HG02870 (cell line): ENCODE data around the gene CAMK2D.
A peak's percentile ranks its signal among the peaks of the same experiment; 100 is the strongest.

Experiments used
- ATAC-seq: cut with Tn5 transposase; IDR thresholded peaks from one replicate; pipeline ENCODE4 v1.9.1; 2021; ENCODE audit warnings: mild to moderate bottlenecking, moderate library complexity; ENCODE audit not compliant: unreplicated experiment

The CAMK2D gene

DNA sequence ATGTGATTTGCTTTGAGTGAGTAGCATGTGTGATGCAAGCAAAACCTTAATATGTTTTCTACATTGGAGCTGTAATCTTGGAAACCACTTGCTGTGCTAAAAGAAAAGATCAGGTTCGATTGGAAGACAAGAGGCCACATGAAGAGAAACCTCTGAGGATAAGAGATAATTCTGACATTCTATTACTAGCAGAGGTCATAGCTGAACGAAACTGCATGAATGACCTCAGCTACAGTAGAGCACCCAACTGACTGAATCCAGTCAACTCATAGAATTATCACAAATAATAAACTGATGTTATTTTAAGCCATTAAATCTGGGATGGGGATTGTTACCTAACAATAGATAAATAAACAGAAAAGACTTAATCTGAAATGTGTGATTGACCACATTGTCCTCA is 147.1 kb downstream of the CAMK2D start:
- no peak for ATAC-seq

GRCh38 chr4:113613503-113613902 is 148.0 kb downstream of the CAMK2D start:
- ATAC-seq: no peak

DNA sequence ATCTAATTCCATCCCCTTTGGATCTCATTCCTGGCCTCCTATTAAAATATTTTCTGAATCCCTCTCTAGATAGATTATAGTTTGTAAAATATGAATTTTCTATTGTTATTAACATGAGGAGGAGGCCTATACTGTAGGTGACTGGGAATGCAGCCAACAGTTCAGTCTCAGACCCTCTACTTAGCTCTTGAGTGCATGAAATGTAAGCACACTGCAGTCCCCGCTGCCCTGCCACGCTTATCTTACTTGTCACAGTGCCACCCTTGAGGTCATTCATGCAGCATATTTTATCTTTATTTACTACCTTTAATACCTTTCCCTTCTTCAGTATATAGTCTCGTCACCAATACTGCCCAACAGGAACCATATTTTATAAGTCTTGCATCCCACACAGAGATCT is 151.0 kb downstream of the CAMK2D start:
- no peak for ATAC-seq

DNA sequence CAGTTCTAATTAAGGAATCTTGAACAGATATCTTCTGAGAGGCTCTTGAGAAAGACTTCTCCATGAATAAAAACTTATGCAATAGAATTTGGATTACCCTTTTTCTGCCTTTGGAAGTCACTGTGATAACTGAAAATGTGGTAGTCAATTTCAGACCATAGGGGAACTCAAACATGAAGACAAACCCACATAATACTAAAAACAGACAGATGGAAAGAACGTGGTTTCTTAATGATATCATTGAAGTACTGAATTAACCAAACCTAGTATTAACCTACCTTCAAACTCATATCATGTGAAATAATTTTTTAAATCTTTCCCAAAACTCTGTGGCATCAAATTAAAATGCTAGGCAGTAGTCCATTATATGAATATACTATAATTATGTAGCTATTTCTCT is 153.5 kb downstream of the CAMK2D start:
- peak; percentile 78 for ATAC-seq

DNA sequence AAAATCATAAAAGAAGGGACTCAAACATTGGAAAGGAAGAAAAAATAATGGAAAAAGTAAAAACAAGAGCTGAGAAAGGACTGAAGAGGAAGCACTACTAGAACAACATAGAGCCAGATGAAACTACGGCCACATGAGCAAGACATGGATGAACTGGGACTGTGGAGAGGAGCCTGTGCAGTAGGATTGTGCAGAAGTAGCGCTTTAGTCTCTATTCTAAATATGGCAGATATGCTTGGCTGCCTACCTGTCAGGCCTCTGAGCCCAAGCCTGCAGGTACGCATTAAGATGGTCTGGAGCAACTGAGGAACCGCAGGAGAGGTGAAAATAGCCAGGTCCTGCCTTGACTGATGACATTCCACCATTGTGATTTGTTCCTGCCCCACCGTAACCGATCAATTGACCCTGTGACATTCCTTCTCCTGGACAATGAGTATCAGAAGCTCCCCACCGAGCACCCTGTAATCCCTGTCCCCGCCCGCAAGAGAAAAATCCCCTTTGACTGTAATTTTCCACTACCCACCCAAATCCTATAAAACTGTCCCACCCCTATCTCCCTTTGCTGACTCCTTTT is 154.3 kb downstream of the CAMK2D start:
- ATAC-seq: no peak

GRCh38 chr4:113604955-113605354 is 156.6 kb downstream of the CAMK2D start:
- no peak for ATAC-seq

DNA sequence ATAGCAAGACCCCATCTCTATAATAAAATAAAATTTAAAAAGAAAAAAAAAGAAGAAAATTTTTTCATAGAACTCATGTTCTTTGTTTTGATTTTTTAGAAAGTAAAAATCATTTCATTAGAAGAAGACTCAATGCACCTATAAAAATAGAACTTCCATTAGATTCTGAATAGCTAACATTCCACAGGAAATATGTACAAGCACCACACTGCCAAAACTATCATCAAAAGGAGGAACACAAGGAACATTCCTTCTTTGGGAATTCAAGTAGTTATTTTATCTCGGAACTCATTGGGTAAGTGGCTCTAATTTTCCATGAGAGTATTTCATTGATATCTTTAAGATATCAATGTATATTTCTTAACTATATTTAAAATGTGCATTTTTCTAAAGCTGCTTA is 157.6 kb downstream of the CAMK2D start:
- no peak for ATAC-seq

DNA sequence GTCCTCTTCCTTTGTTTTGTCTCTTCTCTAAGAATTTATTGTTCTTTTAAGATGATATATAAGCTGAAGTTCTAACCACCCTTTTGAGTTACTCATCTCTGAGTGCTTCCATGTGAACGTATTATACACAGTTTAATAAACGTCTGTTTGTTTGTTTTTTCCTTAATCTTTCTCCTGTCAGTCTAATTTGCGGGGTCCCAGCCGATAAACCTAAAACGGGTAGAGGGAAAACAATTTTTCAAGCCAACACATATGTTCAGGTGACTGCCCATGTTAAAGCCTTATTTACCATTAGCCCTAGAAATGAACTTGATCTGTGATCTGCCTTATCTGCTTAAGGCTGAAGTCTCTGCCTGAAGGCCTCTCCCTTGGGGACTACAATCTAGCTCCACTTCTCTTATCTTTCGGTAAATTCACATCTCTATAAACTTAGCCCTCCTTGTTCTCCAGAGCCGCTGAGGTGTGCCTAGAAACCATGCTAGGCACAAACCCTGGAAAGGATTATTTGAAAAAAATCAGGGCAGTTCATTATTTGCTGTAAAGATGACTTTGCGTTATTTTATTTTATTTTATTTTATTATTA is 158.8 kb downstream of the CAMK2D start:
- ATAC-seq: no peak

DNA sequence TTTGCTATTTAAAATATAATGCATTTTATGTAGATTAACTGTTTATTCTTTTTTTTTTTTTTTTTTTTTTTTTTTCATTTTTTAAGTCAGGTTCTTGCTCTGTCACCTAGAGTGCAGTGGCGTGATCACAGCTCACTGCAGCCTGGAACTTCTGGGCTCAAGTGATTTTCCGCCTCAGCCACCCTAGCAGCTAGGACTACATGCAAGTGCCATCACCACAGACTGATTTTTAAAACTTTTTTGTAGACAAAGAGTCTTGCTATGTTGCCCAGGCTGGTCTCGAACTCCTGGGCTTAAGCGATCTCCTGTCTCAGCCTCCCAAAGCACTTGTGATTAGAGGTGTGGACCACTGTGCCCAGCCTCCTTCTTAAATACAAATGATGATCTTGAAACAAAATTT is 159.9 kb downstream of the CAMK2D start:
- ATAC-seq: no peak

DNA sequence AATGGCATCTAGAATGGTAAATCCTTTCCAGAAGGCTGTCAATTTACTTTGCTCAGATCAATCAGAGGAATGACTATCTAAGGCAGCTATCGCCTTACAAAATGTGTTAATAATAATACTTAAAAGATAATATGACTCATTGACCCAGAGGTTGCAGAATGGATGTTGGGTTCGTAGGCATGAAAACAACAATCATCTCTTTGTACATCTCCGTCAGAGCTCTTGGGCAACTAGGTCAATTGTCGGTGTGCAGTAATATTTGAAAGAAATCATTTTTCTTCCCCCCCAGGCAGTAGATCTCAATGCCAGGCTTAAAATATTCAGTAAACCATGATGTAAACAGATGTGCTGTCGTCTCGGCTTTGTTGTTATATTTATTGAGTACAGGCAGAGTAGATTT is 165.1 kb downstream of the CAMK2D start:
- ATAC-seq: no peak

- ATAC-seq: no peak
Measured at GRCh38 chr4:113594231-113594556, 167.3 kb downstream of the CAMK2D start.

DNA sequence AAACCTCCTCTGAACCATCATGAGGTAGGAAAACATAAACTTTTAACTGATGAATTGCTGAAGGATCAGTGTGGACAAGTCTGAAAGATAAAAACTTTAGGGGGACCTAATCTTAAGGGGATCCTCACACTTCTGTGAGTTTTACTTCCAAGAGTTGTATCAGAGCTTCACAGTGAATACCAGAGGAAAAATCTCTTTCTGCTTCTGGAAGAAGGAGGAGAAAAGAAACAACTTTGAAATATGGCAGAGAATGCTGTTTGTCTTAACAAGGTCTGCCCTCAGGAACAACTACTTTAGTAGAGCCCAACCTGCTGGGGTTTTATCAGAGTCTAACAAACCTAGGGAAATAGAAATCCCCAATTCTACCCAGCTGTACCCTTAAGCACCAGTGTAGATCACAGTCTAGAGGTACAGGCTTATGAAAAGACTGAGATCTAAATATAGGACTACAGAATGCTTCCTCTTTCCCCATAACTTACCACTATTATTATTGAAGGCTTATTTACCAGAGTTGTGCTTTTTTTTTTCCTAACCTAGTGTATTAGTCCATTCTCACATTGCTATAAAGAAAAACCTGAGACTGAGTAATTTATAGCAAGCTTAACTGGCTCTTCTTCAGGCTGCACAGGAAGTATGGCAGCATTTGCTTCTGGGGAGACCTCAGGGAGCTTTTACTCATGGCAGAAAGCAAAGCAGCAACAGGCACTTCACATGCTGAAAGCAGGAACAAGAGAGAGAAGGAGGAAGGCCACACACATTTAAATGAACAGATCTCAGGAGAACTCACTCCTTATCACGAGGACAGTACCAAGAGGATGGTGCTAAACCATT is 167.9 kb downstream of the CAMK2D start:
- ATAC-seq: no peak

DNA sequence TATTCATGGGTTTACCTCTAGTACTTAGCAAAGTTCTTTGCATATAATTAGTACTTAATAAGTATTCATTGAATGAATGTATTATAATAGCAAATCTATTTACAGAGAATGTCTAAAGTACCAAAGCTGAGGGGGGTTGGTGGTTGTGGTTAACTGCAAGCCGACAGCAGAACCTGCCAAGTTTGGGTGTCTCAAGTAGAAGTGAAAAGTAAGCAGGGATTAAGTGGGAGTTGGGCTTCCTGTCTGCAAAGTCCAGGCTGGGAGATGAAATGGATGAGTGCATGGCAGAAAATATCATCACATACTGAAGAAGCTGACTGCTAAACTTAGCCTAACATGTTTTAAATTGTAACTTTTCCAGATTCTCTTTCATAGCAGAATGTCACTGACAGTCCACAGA is 169.6 kb downstream of the CAMK2D start:
- ATAC-seq: no peak

DNA sequence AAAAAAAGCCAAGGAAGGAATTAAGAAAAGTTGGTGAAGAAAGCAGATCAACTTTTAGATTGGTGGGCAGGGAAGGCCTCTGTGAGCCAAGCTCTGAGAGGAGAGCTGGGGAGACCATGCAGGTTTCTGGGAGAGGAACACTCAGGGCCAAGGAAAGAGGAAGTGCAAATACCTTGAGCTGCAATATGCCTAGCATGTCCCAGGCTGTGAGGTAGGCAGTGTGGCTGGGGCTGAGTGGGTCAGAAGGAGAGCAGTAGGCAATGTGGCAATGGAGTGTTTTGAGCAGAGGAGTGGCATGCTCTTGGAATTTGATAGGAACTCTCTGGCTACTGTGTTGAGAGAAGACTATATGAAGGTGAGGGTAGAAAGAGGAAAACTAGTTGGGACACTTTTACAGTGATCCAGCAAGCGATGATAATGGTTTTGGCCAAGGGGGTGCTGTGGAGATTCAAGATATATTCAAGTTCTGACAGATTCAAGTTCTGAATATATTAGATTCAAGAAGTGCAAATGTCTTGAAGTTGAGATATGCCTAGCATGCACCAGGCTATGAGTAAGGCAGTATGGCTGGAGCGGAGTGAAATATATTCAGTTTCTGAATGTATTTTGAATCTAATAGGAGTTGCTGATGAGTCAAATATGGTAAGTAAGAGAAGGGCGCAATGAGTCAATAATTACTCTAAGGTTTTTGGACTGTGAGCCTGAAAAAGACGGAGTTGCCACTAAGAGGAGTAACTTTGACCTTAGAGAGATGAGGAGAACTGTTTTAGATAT is 172.5 kb downstream of the CAMK2D start:
- no peak for ATAC-seq

- ATAC-seq: no peak
Measured at GRCh38 chr4:113587640-113588275, 173.8 kb downstream of the CAMK2D start.

DNA sequence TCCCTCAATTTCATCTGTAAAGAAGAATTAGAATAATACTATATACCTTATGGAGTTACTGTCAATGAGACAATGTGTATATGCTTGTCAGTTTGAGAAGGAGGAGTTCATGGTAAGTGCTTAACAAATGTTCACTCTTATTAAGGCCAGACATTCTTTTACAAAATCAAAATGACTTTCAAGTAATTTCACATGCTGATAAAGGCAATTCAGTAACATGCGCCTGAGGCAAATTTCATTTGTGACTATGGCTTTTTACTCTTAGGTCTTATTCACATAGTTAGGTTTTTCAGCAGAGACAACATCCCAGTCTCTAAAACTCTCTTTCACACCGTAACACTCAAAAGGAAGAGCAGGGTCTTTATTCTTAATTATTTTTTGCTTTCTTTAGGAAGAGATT is 174.4 kb downstream of the CAMK2D start:
- ATAC-seq: no peak

DNA sequence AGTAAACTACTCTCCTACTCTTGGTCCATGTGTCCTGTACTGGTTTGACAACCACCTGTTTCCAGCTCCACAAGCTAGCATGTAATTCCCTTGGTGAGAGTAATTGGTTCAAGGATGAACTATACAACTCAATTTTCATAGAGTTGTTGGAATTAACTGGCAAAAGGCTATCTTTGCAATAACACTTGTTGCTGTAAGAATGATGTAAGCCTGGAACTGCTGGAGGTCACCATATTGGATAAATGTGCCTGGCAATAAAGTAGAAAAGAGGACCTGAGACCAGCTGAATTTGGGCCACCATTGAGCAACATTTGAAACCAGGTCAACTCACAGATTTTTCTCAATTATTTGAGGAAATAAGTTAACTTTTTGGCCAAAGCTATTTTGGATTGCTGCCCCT is 175.5 kb downstream of the CAMK2D start:
- no peak for ATAC-seq

DNA sequence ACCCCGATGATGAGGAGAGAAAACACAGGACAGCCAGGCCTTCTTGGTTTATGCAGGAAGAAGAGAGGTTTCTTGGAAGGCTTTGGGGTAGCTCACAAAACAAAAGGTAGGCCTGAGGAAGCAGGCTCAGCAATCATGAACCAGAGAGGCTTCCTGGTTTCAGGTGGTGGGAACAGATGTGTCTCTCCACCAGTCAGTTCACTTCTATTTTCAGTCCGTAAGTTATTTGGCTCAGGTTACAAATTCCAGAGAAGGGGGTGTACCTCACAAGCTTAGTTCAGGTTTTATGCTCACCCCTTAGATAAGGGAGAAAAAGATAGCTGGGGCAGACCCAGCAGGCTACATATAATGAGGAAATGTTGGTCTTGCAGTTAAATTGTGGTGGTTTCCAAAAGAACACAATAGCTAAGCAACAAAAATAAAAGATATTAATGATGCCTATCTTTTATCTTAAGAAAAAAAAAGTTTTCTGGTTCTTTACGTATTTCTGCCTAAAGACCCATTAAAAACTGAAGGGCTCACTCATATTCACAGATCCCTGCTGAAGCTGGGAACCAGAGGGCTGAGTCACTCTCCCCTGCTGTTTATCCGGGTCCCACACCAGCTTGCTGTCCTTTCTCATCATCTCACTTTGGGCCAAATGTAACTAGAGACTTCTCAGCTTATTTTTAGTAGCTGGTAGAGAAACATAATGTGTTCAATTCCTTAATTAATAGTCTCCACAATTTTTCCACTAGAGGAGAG is 177.0 kb downstream of the CAMK2D start:
- ATAC-seq: no peak

- ATAC-seq: no peak
Measured at GRCh38 chr4:113582737-113583136, 178.8 kb downstream of the CAMK2D start.

- ATAC-seq: no peak
Measured at GRCh38 chr4:113579360-113579759, 182.2 kb downstream of the CAMK2D start.
